Small intestine (tissue), 7 donors: ENCODE measurements around the gene PPDPF. TPM values are rescaled to one million over a fixed set of nuclear protein-coding genes. Genes with fewer than 3 reads are reported as not detected.

ENCODE experiments used
- DNase-seq, 2 donors: peaks; one replicate each; pipeline versions ENCODE4 v3.0.0 to v3.0.0-alpha.2; 2013
- FAIRE-seq: peaks from 2 replicates; lab custom pipeline; 2012; peaks lifted over from hg19 to GRCh38; lab: Jason Lieb, UNC
- H3K27ac ChIP-seq, 3 donors: one replicate each; pipeline ENCODE4 v1.5.1; 2013; ENCODE audit warnings: low read length in 2 of 3, mild to moderate bottlenecking in 2 of 3, control low read depth in 1 of 3, inconsistent platforms in 1 of 3, low read depth in 1 of 3, moderate library complexity in 1 of 3
- H3K27me3 ChIP-seq, 3 donors: one replicate each; pipeline ENCODE4 v1.6.1; 2013; ENCODE audit warnings: low read length in 3 of 3, inconsistent platforms in 1 of 3; ENCODE audit not compliant: control insufficient read depth in 3 of 3, insufficient read depth in 3 of 3
- H3K36me3 ChIP-seq, 3 donors: one replicate each; pipeline ENCODE4 v1.6.1; 2013; ENCODE audit warnings: low read length in 3 of 3, inconsistent platforms in 1 of 3, low read depth in 1 of 3, mild to moderate bottlenecking in 1 of 3, moderate library complexity in 1 of 3; ENCODE audit not compliant: control insufficient read depth in 3 of 3, insufficient read depth in 2 of 3
- H3K4me1 ChIP-seq, 3 donors: one replicate each; pipeline ENCODE4 v1.6.1; 2013; ENCODE audit warnings: low read length in 2 of 3, inconsistent platforms in 1 of 3, low read depth in 1 of 3, mild to moderate bottlenecking in 1 of 3, moderate library complexity in 1 of 3; ENCODE audit not compliant: control insufficient read depth in 3 of 3, insufficient read depth in 2 of 3
- H3K4me3 ChIP-seq, 3 donors: one replicate each; pipeline ENCODE4 v1.5.1; 2013; ENCODE audit warnings: low read length in 3 of 3, control low read depth in 1 of 3, inconsistent platforms in 1 of 3, low read depth in 1 of 3, mild to moderate bottlenecking in 1 of 3, moderate library complexity in 1 of 3
- H3K9me3 ChIP-seq, 2 donors: one replicate each; pipeline ENCODE4 v1.6.1; 2013; ENCODE audit warnings: low read depth in 1 of 2, low read length in 1 of 2; ENCODE audit not compliant: control insufficient read depth in 2 of 2, insufficient read depth in 1 of 2
- WGBS, 3 donors: extraction: QIAGEN DNeasy Blood & Tissue Kit; methylation state at CpG; one replicate each; pipeline ENCODE4 v1.1.7; 2013; 5-methylcytosine and 5-hydroxymethylcytosine counted together
- polyA plus RNA-seq, 4 donors: library from polyadenylated mRNA; stranded (reverse) in 3 of 4; unstranded in 1 of 4; fragments of 200-250 nt in 3 of 4; fragments of 120-200 nt in 1 of 4; gene quantifications; one replicate each; pipeline versions ENCODE4 v1.2.1 to v1.2.3, GENCODE V29; 2013
- donor health status: healthy with polysubstance abuse.
- donor health status: control.
- donor health status: control.
- donor health status: Bipolar disorder and iron deficiency.
- donor health status: healthy.

PPDPF gene
- polyA plus RNA-seq, 4 donors: 273 to 356 (median 295) TPM

DNA sequence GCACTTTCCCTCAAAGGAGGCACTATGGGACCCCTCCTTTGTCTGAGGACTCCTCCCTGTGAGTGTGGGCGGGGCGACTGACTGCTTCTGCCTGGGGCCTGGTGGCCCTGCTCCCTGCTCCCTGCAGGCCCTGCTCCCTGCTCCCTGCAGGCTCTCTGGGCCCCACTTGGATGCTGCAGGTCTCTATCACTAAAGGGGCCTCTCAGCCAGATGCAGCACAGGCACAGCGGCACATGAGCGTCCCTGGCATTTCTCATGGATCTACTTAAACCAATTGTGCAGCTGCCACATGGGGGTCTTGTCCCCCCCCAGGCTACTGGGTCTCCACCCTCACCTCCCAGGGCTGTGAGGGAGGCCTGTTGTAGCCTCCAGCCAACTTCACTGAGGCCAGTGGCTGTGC lies 29.5 kb upstream of the PPDPF start:
- DNase-seq: no peak
- no peak overlapping the region for H3K4me3 ChIP-seq
- no peak for FAIRE-seq
- H3K4me1 ChIP-seq: peaks cover 0 to 1% (median 0%) of the 10 kb centered on the region in 3 donors
- no peaks in the 10 kb centered on the region for H3K36me3 ChIP-seq
- 66 to 85% (median 73%) methylated on average over 4 of the region's 4 CpGs for WGBS, 3 donors
- peaks cover 8 to 26% (median 12%) of the 10 kb centered on the region in 3 donors for H3K27me3 ChIP-seq
- no peak overlapping the region for H3K27ac ChIP-seq
- H3K9me3 ChIP-seq: peaks cover 0 to 4% of the 10 kb centered on the region in 2 donors

DNA sequence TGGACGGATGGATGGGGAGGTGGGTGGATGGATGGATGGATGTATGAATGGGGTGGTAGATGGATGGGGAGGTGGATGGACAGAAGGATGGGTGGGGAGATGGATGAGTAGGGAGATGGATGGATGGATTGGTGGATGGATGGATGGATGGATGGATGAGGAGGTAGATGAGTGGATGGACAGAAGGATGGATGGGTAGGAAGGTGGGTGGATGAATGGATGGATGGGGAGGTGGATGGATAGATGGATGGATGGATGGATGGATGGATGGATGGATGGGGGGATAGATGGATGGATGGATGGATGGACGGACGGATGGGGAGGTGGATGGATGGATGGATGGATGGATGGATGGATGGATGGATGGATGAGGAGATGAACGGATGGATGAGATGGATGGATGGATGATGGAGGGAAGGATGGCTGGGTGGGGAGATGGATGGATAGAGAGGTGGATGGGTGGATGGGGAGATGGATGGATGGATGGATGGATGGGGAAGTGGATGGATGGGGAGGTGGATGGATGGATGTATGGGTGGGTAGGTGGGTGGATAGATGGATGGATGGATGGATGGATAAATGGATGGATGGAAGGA lies 28.8 kb upstream of the PPDPF start:
- Histone ChIP-seq H3K4me3 (no peak overlapping the region), H3K9me3 (no peaks in the 10 kb centered on the region), H3K27me3 (peaks cover 8 to 32% (median 12%) of the 10 kb centered on the region in 3 donors), H3K4me1 (peaks cover 0 to 6% (median 0%) of the 10 kb centered on the region in 3 donors), H3K36me3 (no peaks in the 10 kb centered on the region), H3K27ac (no peak overlapping the region)
- WGBS, 3 donors: 52 to 63% (median 60%) methylated on average over 4 of the region's 4 CpGs
- FAIRE-seq (no peak), DNase-seq (no peak)

DNA sequence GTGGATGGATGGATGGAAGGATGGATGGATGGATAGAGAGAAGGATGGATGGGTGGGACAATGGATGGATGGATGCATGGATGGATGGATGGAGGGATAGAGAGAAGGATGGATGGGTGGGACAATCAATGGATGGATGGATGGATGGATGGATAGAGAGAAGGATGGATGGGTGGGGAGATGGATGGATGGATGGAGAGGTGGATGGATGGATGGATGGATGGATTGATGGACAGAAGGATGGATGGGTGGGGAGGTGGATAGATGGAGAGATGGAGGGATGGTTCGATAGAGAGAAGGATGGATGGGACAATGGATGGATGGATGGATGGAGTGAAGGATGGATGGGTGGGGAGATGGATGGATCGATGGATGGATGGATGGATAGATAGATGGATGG lies 28.0 kb upstream of the PPDPF start:
- Histone ChIP-seq H3K36me3 (no peaks in the 10 kb centered on the region), H3K4me3 (no peak overlapping the region), H3K27ac (no peak overlapping the region), H3K9me3 (no peaks in the 10 kb centered on the region), H3K4me1 (peaks cover 0 to 6% (median 0%) of the 10 kb centered on the region in 3 donors), H3K27me3 (peaks cover 8 to 35% (median 12%) of the 10 kb centered on the region in 3 donors)
- FAIRE-seq: no peak
- 89 to 94% (median 90%) methylated on average over 2 of the region's 2 CpGs for WGBS, 3 donors
- no peak for DNase-seq

DNA sequence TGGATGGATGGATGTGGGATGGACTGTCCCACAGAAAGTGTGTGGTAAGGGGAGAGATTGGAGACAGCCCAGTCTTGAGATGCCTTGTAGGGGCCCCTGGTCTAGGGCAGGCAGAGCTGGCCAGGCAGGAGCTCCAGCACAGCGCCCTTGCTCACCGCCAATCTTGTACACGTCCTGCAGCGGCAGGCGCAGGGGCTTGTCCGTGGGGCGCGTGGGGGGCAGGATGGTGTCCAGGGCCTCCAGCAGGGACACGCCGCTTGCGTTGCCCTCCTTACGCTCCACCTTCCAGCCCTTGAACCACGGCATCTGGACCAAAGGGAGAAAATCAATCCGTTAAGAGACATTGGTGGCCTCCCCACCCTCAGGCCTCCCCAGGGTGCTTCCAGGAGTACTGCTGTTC lies 27.6 kb upstream of the PPDPF start:
- H3K36me3 ChIP-seq: no peaks in the 10 kb centered on the region
- DNase-seq (no peak), FAIRE-seq (no peak)
- H3K4me3 ChIP-seq: no peak overlapping the region
- H3K27me3 ChIP-seq: peaks cover 11 to 36% (median 12%) of the 10 kb centered on the region in 3 donors
- 89 to 92% (median 89%) methylated on average over 9 to 14 of the region's 14 CpGs for WGBS, 3 donors
- peaks cover 0 to 6% (median 0%) of the 10 kb centered on the region in 3 donors for H3K4me1 ChIP-seq
- H3K9me3 ChIP-seq: no peaks in the 10 kb centered on the region
- no peak overlapping the region for H3K27ac ChIP-seq

DNA sequence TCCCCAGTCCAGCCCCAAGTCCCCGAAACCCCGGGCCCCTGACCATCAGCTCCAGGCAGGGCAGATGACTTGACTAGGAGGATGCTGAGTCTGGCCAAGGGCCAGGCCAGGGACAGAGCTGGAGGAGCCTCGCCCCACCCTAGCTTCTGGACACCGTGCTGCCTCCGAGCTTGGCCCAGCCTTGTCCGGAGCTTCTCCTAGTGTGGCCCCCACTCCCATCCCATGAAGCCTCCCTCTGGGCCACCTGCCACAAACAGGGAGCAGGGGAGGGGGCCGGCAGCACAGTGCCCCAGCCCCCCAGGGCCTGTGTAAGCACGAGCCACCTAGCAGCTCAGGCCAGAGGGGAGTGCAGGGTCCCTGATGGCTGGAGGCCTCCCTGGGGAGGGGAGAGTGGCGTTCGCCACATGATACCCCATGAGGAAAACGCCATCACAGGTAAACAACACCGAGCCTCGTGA lies 27.0 kb upstream of the PPDPF start:
- H3K4me1 ChIP-seq: peaks cover 0 to 6% (median 0%) of the 10 kb centered on the region in 3 donors
- no peaks in the 10 kb centered on the region for H3K9me3 ChIP-seq
- DNase-seq (no peak), FAIRE-seq (no peak)
- 49 to 60% (median 53%) methylated on average over 13 of the region's 13 CpGs for WGBS, 3 donors
- no peak overlapping the region for H3K27ac ChIP-seq
- H3K4me3 ChIP-seq: no peak overlapping the region
- H3K36me3 ChIP-seq: no peaks in the 10 kb centered on the region
- H3K27me3 ChIP-seq: peaks cover 10 to 40% (median 16%) of the 10 kb centered on the region in 3 donors

GRCh38 chr20:63494084-63494419 lies 26.5 kb upstream of the PPDPF start:
- no peak for FAIRE-seq
- Histone ChIP-seq H3K27me3 (peaks cover 9 to 36% (median 11%) of the 10 kb centered on the region in 3 donors), H3K4me1 (peaks cover 0 to 6% (median 0%) of the 10 kb centered on the region in 3 donors), H3K4me3 (no peak overlapping the region), H3K9me3 (no peaks in the 10 kb centered on the region), H3K27ac (no peak overlapping the region), H3K36me3 (no peaks in the 10 kb centered on the region)
- no peak for DNase-seq
- 68 to 83% (median 81%) methylated on average over 7 of the region's 7 CpGs for WGBS, 3 donors

DNA sequence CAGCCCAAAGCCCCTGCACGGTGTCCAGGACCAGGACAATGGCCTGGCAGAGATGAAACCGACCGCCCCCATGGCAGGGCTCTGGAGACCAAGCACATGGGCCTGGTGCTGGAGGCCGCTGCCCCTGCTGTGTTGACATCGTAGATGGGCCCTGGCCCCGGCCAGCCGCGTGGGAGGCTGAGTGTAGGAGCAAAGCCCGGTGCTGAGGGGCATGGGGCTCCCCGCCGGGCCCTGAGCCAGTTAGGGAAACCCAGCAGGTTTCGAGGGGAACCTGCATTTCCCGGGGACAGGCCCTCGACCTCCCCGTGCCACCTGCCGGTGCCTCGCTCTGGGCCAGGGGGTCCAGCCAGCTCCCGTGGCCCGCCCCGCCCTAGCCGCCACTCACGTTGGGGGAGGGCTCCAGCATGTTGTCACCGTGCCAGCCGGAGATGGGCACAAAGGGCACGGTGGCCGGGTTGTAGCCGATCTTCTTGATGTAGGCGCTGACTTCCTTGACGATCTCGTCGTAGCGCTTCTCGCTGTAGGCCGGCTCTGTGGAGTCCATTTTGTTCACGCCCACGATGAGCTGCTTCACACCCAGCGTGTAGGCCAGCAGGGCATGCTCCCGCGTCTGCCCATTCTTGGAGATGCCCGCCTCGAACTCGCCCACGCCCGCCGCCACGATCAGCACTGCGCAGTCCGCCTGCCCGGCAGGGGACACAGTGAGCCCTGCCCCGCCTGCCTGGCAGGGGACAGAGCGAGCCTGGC lies 26.0 kb upstream of the PPDPF start:
- Histone ChIP-seq H3K36me3 (no peaks in the 10 kb centered on the region), H3K27me3 (peaks cover 7 to 38% (median 11%) of the 10 kb centered on the region in 3 donors), H3K27ac (no peak overlapping the region), H3K9me3 (no peaks in the 10 kb centered on the region), H3K4me1 (peaks cover 0 to 9% (median 0%) of the 10 kb centered on the region in 3 donors), H3K4me3 (no peak overlapping the region)
- DNase-seq (no peak), FAIRE-seq (no peak)
- 67 to 83% (median 72%) methylated on average over 49 to 51 of the region's 51 CpGs for WGBS, 3 donors

GRCh38 chr20:63495167-63495720 lies 25.3 kb upstream of the PPDPF start:
- peaks cover 0 to 9% (median 0%) of the 10 kb centered on the region in 3 donors for H3K4me1 ChIP-seq
- no peaks in the 10 kb centered on the region for H3K36me3 ChIP-seq
- 59 to 85% (median 74%) methylated on average over 7 to 8 of the region's 8 CpGs for WGBS, 3 donors
- H3K4me3 ChIP-seq: no peak overlapping the region
- no peak for FAIRE-seq
- H3K27ac ChIP-seq: no peak overlapping the region
- DNase-seq: no peak
- H3K27me3 ChIP-seq: peaks cover 7 to 45% (median 11%) of the 10 kb centered on the region in 3 donors
- H3K9me3 ChIP-seq: no peaks in the 10 kb centered on the region
